ENCODE data around the gene ZNF48.
"Not testable (repeated sequence)": the region's sequence is repeated elsewhere in the genome, so short reads cannot be mapped to it uniquely, and the experiment has no call there.

The ZNF48 gene

DNA sequence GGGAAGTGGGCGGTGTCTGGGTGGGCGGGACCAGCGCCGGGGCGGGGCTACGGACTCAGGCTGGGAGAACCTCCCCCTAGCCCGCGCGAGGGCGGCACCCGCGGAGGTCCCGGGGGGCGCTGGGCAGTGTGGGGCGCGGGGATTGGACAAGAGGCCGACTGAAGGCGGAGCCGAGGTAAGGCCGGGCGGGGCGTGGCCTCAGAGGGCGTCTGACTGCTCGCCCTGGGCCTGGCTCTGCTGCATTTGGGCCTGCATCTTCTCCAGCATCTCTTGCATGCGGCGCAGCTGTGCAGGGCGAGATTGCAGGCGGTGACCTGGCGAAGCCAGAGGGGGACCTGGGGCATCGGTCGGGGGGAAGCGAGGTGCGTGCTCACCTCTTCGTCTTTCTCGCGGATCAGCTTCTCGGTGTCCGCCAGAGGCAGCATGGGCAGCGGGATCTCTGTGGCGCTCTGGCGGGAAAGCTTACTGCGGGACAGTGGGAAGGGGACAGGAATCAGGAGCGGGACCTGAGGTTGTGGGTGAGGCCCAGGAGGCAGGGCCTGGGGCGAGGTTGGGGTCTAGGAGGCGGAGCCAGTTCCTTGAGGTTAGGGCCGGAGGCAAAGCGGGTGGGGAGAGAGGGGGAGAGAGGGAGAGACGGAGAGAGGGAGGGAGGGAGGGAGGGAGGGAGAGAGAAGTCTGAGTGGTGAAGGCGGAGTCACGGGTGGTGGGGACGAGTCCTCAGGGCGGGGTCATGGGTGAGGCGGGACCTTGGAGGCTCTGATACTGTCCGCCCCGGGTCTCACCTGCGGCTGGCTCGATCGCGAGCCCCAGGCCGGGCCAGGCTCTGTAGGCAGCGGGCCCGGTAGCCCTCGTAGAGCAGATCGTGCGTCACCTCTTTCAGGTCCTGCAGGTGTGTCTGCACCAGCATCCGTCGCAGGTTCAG lies 16.7 kb upstream of the ZNF48 start:
- no peak for FAIRE-seq

DNA sequence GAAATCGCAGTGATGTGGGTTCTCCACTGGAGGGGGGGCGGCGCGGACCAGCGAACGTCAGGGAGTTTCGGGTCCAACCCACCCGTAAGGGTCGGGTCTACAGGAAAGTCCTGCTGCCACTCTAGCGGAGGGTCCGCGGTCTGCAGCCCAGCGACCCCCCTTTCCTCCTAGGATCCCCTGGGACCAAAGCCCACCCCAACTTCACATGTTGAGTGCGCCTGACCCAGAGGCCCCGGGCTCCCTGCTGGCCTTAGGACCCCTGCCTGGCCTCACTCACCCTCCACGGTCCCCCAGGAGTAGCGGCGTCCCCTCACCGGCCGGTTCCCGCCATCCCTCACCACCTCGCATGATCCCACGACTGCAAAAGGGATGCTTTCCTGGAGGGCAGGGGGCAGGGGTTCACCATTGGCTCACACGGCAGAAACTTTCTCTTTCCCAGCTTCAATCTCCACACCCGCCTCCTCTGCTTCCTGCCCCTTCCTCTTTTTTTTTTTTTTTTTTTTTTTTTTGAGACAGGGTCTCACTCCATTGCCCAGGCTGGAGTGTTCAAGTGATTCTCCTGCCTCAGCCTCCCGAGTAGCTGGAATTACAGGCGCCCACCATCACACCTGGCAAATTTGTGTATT lies 15.9 kb upstream of the ZNF48 start:
- FAIRE-seq: no peak

DNA sequence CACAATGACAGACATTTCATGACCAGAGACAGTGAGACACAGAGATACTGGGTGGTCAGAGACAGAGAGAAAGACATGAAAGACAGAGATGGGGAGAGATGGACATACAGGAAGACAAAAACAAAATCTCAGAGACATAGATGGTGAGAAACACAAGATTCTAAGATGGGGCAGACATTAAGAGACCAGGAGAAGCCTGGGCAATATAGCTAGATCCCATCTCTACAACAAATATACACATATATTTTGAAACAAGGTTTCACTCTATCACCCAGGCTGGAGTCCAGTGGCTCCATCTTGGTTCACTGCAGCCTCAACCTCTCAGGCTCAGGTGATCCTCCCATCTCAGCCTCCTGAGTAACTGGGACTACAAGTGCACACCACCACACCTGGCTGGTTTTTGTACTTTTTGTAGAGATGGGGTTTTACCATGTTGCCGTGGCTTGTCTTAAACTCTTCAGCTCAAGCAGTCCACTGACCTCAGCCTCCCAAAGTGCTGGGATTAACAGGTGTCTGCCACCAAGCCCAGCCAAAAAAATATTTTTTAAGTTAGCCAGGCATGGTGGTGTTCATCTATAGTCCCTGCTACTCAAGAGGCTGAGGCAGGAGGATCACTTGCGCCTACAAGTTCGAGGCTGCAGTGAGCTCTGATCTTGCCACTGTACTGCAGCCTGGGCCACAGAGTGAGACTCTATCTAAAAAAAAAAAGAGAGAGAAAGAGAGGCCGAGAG lies 15.0 kb upstream of the ZNF48 start:
- FAIRE-seq: no peak

DNA sequence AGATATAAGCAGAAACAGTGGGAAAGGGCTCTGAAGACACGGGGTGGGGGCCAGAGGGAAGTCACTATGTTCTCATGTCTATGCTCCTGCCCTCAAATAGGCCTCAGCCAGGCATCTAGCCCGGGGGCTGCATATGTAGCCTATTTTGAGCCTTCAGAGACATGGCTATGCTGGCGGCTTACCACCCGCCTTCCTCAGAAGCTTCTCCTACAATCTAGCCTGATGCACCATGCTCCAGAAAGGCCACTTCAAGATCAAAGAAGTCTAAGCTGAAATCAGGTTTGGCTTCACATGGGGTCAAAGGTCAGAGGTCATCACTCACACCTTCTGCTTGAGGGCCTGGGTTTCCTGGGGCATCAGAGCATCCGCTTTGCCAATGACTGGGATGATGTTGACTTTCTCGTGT lies 14.4 kb upstream of the ZNF48 start:
- FAIRE-seq: no peak

DNA sequence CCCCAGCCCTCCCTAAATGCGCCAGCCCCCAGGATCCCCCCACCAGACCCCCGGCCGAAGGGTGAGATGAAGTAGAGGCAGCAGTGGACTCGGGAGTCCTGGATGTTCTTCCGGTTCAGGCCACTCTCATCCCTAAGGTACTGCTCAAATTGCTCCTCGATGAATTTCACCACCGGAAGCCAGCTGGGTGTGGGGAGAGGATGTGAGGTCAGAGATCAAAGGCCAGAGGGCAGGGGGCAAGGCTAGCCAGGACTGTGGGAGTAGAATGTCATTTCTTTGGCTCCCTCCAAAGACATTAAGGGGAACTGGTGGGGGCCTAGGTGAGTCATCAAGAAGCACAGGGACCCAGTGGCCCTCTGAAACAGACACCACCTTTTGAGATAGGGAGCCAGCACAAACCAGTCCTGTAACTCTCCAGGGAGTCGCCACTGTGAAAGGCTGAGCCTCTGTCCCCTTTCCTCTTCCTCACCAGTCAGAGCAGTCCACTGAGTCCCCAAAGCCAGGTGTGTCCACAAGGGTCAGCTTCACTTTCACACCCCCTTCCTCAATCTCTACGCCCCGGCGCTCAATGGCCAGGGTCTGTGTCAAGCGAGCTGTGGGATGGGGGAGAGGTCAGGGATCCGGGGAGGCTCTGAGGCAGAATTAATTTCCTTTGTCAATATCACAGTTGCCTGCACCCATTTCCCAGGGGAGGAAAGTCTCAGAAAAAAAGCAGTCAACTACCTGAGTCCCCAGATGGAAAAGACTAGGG lies 13.8 kb upstream of the ZNF48 start:
- no peak for FAIRE-seq

DNA sequence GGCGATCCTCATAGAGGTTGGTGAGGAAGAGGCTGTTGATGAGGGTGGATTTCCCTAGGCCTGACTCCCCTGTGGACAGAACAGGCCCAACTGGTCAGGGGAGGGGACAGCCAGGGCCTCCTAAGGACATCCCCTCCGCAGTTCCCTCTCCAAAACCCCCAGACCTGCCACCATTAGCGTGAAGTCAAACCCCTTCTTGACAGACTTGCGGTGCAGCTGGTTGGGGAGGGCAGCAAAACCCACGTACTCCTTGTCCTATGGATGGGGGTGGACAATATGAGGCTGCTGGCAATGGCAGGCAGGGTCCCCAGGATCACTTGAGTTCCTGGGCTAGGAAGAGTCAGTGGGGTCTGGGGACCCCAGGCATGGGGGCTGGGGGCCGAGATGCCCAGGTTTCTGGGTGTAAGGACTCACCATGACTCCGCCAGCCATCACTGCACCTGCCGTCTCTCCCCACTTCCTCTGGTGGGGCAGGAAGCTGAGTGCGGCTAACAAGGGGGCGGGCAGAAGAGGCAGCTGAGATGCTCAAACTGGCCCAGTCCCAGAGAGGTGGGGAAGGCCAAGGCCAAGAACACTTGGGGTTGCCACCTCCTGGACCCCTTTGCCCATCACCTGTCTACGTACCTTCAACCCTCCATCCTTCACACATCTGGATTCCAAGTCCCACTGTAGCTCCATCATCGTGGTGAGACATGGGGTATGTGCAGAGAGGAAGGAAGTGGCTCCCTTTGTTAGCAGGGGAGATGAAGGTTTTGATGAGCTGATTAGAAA lies 12.9 kb upstream of the ZNF48 start, which contains the start of gene SEPTIN1:
Gene SEPTIN1 (minus strand): TSS at position 451 of the 771 bp plus-strand sequence. CDS start 19 bp downstream, at position 432.
- no peak for FAIRE-seq

DNA sequence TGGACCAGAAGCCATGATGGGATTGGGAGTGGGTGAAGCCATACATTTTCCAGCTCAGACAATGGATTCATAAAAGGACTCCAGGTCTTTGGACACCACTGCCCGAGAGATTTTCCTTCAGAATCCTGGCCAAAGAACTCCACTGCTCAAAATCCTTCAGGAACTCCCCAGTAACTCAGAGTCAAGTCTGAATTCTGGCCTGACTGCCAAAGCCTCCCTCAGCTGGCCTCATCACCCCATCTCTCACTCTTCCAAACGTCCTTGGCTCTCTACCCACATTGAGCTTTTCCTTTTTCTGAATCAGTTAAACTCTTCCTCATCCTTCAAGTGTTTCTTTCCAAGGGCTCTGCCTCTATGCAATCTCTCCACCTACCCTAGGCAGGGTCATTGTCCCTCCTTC lies 11.7 kb upstream of the ZNF48 start:
- FAIRE-seq: no peak

DNA sequence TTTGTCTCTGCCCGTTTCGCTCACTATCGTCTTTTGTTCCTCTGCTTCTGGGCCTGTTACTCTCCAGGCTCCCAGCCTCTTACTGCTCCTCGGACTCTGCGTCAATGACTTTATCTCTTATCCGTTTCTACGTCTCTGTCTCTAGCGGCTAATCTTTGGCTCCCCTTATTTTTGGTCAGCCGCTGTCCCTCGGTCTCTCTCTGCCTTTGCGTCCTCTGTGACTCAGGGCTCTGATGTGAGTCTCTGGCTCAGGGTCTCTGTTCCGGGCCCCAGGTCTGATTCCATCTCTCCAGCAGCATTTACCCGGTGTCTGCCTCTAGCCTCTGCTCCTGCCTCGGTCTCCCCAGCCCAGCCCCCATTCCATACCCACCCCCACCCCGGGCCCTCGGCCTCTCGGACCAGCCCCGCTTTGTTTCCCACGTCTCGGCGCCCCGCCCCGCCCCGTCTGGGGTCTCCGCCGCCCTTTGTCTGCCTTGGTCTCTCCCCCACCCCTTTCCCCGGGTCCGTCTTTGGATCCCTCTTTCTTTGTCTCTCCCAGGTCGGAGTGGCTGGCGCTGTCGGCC lies 547 bp upstream of the ZNF48 start:
- FAIRE-seq: no peak

DNA sequence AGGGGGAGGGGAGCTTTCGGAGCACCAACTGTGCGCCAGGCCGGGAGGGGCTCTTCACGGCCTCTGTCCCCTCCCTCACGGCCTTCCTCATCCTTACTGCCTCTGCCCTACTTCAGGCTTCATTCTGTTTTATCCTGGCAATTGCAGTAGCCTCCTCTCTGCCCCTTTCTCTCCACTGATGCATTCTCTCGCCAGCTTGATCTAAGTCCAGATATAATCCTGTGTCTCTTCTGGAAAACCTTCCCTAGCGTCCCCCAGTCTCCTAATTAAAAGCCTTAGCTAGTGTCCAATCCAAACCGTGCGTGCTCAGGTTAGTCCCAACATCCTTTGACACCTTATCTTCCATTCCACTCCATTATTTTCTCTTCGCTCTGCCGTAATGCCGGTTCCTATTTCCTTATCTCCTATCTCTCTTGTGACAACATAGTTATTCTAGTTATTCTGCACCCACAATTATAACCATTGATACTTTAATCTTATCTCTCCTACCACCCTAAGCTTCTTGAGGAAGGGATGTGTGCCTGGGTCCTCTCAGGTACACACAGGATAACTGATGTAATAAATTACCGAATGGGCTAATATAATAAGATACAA lies 869 bp downstream of the ZNF48 start:
- no peak for FAIRE-seq

DNA sequence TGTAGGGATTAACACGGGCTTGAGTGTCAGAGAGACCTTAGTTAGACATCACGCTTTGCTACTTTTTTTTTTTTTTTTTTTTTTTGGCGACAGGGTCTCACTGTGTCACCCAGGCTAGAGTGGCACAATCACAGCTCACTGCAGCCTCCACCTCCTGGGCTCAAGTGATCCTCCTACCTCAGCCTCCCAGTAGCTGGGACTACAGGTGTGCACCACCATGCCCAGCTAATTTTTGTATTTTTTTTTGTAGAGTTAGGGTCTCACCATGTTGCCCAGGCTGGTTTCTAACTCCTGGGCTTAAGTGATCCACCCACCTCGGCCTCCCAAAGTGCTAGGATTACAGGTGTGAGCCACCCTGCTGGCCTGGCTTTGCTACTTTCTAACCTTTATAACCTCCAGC lies 1.4 kb downstream of the ZNF48 start:
- not testable (repeated sequence) for FAIRE-seq

DNA sequence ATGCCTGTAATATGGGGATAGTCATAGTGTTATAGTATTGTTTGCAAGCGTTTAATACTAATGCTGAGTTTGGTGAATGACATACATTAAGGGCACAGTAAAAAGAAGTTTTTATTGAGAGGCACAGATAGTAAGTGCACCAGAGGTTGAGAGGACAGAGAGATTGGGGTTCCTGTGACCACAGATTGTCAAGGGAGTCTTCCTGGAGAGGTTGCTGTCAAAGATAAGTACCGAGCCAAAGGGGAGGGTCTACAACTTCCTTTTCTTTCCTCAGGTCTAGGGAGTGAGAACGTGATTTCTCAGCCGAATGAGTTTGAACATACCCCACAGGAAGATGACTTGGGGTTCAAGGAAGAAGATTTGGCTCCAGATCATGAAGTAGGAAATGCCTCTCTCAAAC lies 1.8 kb downstream of the ZNF48 start:
- FAIRE-seq: no peak

DNA sequence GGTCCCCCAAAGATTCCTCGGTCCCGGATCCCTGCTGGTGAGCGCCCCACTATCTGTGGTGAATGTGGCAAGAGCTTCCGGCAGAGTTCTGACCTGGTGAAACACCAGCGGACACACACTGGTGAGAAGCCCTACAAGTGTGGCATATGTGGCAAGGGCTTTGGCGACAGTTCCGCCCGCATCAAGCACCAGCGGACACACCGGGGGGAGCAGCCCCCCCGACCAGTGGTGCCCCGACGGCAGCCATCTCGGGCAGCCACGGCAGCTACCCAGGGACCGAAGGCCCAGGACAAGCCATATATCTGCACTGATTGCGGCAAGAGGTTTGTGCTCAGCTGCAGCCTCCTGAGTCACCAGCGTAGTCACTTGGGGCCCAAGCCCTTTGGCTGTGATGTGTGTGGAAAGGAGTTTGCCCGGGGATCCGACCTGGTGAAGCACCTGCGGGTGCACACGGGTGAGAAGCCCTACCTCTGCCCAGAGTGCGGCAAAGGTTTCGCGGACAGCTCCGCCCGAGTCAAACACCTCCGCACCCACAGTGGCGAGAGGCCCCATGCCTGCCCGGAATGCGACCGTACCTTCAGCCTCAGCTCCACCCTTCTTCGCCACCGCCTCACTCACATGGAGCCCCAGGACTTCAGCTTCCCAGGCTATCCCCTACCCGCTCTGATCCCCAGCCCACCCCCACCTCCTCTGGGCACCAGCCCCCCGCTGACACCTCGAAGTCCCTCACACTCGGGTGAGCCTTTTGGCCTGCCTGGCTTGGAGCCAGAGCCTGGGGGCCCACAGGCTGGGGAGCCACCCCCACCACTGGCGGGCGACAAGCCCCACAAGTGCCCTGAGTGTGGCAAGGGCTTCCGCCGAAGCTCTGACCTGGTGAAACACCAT lies 2.8 kb downstream of the ZNF48 start:
- FAIRE-seq: no peak

DNA sequence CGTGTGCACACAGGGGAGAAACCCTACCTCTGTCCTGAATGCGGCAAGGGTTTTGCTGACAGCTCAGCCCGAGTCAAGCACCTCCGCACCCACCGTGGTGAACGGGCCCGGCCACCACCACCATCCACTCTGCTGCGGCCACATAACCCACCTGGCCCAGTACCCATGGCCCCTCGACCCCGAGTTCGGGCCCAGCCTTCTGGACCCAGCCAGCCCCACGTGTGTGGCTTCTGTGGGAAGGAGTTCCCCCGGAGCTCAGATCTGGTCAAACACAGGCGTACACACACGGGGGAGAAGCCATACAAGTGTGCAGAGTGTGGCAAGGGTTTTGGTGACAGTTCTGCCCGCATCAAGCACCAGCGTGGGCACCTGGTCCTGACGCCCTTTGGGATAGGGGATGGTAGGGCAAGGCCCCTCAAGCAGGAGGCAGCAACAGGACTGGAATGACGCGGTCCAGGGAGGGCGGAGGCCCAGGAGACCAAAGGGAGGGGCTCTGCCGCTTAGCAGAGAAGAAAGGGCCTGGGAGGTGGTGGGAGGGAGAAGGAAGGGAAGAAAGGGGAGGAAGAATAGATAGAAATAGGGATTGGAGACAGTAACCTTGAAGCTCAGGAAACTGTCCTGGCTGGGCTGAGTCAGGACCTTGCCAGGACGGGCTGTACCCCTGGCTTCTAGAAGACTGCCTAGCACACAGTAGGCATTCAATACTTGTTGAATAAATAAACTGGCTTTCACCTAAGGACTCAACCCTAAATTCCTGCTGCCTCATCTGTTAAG lies 3.6 kb downstream of the ZNF48 start:
- FAIRE-seq: no peak

DNA sequence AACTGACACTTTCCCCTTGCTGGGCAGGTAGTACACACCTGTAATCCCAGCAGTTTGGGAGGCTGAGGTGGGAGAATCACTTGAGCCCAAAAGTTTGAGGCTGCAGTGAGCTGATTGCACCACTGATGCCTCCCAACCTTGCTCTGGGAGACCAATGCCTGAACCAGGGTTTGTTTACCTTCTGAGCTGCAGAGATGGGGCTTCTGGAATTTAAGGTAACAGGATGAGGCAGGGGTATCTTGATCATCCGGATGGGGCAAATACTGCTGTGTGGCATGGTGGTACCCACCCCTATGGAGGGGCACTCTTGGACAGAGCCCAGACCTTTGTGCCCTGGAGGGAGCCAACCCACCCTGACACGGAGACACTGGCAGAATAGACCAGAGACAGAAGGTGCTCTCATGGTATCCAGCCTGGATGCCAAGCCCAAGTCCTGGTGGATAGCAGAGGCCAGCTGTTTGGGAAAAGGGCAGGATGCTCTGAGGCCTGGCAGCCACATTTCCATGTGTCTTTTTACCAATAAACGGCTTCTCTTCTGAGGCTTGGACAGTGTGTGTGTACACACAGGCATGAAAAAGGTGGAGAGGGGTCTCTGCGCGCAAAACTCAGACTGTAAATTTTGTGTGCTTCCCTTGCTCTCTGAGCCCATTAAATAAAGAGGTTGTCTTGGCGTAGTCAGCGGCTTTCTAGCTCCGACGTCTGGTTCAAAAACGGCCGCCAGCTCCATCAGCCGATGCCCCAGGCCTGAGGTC lies 4.4 kb downstream of the ZNF48 start:
- FAIRE-seq: no peak

DNA sequence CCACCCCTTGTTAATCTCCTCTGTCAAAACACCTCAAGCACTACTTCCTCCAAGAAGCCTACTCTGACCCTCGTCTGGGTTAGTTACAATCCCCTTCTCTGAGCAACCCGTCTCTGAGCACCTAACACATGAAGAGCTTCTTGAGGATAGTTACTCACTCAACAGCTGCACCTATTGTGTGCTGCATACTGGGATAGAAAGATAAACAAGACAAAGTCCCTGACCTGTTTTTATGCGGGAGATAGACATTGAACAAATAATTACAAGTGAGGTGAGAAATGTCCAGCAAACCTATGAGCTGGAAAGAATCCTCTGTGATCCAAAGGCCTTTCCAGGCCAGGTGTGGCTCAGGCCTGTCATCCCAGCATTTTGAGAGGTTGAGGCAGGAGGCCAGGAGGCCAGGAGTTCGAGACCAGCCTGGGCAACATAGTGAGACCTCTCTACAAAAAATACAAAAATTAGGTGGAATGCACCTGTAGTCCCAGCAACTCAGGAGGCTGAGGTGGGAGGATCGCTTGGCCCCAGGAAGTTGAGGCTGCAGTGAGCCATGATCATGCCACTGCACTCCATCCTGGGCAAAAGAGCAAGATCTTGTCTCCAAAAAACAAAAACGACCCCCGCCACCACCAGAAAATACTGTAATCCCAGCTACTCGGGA lies 6.7 kb downstream of the ZNF48 start:
- FAIRE-seq: no peak

DNA sequence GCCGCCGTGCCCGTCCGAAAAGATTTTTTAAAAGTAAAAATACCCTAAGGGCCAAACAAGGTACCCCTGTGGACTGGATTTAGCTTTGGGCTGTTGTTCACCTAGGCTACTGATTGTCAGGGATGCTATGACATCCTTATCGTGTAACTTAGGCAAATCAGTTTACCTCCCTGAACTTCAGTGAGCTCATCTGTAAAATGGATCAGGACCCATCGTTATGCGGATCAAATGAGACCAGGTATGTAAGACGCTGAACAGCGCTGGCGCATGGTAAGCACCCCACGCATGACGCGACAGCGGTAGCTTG lies 11.5 kb downstream of the ZNF48 start:
- no peak for FAIRE-seq

DNA sequence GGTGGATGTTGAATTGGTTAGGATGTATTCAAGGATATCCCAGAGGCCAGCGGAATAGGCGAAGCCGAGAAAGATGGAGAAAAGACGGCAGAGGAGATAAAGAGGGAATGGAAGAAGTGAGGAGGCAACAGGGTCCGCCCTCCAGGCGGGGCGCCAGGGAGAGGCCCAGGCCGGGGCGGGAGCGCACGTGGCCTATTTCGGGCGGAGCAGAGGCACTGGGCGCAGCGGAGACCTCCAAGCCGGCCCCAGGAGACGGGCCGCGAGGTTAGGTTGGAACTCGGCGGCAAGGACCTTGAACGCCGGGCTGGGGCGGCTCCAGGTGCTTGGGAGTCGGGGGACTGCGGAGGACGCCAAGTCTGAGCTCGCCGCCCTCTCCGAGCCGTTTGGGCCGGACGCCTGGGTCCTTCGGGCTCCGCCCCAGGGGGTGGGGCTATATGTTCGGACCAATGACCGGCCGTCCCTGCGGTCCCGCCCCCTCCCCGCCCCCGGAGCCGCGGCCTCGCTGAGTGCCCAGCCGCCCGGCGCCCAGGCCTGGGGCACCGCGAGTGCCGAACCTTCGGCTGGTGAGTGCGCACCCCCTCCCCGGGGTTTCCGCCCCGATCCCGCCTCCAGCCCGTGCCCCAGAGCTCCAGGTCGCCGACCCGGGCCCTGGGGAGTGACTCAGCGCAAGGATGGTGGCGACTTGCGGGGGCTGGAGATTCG lies 12.0 kb downstream of the ZNF48 start, which contains the start of gene ZNF771:
Gene ZNF771 (plus strand): TSS at position 505 of the 702 bp plus-strand sequence. CDS start 448 bp downstream, outside the sequence.
- FAIRE-seq: no peak

Data from colon (tissue), 2 donors.